Fibroblast of peridontal ligament (primary cell): ENCODE measurements around the gene ELOVL6.
"Not testable (repeated sequence)": the region's sequence is repeated elsewhere in the genome, so short reads cannot be mapped to it uniquely, and the experiment has no call there.

Experiments
- DNase-seq: peaks from one replicate; pipeline ENCODE4 v3.0.0-alpha.2; 2010; ENCODE audit errors: extremely low read depth

Gene ELOVL6

DNA sequence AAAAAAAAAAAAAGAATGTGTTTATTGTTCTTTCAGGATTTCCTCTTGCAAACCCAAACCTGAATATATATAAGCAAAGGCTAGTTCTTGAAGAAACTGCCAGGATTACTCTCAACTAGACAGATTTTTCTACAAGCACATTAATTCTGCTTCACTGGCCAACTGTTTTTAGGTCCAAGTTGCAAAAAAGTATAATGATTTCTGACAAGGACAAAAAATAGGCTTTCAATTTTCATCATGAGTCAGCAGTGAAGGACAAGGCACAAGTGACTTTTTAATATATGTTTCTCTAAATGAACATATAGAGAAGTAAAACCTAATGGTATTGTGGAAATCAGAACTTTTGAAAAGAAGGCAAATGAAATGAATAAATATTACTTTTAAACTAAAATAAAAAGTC is 73.7 kb downstream of the ELOVL6 start:
- no peak for DNase-seq

DNA sequence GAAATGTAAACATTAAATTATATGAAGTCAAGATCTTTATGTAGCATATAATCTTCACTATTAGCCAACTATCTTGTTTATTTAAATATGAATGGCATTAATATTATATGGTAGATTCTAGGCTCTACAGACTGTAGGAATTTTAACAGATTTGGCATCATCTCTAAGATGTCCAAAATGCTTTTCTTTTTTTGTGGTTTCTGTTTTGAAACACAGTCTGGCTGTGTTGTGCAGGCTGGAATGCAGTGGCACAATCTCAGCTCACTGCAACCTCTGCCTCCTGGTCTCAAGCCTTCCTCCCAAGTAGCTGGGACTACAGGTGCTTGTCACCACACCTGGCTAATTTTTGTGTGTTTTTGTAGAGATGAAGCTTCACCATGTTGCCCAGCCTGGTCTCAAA is 76.2 kb downstream of the ELOVL6 start:
- peak; percentile 53 for DNase-seq

DNA sequence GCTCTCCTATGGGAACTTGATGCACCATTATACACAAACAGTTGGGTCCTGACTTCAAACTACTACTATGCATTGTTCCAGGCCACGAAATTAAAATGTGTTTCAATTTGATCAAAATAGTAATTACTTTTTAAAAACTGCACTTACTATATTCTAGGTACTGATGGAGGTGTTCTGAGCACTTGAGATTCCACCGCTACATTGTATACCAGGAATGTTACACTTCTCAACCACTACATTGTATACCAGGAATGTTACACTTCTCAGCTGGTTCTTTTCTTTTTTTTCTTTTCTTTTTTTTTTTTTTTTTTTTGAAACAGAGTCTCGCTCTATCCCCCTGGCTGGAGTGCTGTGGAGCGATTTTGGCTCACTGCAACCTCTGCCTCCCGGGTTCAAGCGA is 77.9 kb downstream of the ELOVL6 start:
- no peak for DNase-seq

DNA sequence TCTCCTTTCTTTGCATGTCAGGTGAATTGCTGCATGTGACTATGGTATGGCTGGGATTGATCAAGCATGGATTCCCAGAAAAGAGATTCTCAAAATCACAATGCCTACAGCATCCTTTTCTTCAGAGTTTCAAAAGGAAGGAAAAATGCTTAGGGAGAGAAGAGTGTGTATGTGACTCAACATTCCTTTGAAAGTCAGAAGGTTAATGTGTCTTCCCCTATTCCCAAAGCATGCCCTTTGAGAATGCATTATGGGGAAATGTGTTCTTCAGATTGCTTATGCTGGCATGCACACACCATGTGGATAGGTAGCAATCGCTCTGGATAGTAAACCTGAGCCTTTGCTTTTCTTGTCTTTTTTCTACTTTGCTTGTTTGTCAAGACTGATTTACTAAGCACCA is 78.5 kb downstream of the ELOVL6 start:
- DNase-seq: peak; percentile 80

DNA sequence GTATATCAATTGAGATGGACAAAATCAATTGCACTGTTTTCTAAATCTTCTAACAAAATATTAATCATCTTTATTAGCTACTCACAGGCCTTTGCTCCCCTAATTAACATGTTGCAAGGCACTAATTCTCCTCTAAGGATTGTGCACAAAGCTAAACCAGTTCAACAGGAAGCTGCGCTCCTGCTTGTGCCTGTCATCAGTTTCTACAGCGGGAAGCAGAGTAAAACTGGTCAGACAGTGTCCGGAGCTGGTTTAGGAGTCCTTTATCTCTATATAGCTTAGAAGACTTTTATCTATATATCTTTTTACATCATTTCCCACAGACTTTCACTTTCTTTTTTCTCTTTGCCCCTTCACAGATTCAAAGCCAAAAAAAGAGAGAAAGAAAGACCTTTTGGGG is 79.1 kb downstream of the ELOVL6 start:
- DNase-seq: no peak

DNA sequence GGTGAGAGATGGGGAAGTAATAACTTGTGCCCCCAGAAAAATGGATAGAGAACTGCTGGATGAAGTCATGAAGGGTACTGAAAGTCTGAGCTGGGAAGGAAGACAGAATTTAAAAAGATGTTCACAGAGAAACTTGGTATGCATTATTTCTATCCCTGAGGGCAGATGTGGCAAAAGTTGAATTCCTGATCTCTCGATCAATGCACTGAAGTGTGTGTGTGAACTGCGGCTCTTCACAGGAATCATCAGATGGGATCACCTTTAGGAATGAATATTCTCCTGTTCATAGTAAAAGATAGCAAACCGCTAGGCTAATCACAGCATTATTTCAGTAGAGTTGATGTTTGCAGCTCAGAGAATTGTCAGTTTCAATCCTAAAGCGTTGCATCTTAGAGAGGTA is 86.4 kb downstream of the ELOVL6 start:
- no peak for DNase-seq

DNA sequence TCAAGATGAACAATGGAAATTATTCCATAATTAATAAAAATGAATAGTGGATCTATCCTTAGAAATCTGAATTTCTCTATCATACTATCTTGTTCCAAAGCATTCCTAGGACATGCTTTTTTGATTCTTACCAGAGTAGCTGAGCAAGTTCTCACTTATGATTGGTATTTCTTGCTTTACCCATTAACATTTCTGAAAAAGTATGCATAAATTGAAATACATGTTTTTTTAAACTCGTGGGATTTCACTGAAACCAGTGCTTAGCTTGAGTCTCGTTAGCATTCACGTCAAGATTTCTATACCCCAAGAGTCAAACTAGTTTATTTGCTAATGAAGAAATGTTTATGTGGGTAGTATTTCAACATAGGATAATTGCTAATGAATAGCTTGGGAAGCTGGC is 89.0 kb downstream of the ELOVL6 start:
- peak; percentile 76 for DNase-seq

DNA sequence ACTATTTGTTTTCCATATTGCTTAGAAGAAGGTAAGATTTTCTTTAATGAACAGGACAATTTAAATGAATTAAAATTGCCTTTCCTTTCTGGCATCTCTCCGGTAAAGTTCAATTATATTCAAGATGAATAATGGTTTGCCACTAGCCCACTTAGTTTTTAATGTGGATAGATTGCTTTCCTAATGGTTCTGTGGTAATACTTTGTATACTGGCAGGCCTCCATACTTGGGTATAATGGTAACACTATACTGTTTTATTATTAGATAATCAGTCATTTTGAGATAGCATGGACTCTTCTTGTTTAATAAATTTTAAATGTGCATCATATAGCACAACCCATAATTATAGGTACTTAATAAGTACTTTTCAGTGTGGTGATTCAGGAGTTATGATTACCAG is 89.5 kb downstream of the ELOVL6 start:
- DNase-seq: no peak

DNA sequence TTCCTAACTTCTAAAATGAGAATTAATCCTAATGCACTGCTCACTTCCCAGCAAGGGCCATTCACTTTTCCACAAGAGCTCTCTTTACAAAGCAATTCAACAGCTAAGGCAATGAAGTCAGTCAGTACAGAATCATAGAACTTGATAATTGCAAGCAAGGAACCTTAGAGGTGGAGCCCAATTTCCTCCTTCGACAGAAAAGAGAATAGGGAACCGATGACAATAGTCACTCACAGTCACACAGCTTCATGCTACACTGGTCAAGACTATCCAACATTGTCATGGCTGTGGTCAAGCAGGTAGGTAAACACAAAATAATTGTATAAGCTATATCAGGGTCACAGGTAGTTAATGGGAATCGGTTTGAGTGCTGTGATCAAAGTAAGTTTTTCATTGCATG is 90.0 kb downstream of the ELOVL6 start:
- no peak for DNase-seq

DNA sequence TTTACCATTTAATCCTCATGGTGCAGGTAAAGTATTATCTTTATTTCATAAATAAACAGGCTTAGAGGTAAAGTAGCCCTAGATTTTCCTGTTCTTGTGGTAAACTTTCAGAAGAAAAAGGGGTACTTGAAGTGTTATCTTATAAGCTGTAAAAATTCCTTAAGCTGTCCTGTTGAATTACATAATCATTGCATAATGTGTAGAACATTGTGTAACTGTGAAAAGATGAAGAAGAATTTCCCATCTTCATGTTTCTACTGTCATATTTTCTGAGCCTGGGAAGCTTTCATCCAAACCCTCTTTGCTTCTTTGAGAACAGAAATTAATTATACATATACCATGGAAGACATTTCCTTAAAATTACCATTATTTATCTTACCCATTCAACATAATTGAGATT is 90.5 kb downstream of the ELOVL6 start:
- DNase-seq: peak; percentile 40

DNA sequence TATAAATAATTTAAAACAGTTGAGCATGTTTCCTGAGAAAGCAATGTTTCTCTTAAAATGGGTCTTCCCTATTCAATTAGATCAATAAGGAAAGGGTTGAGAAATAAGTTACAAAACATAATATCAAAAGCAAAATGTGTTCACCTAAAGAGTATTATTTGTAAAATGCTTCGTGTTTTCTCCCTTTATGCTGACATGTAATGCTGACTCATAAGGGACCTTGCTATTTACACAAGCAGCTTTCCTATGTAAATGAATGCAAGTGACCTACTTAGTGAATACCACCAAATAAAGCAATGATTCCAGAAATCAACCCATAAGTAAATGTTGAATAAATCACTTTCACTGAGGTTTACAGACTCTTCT is 91.5 kb downstream of the ELOVL6 start:
- peak; percentile 67 for DNase-seq

DNA sequence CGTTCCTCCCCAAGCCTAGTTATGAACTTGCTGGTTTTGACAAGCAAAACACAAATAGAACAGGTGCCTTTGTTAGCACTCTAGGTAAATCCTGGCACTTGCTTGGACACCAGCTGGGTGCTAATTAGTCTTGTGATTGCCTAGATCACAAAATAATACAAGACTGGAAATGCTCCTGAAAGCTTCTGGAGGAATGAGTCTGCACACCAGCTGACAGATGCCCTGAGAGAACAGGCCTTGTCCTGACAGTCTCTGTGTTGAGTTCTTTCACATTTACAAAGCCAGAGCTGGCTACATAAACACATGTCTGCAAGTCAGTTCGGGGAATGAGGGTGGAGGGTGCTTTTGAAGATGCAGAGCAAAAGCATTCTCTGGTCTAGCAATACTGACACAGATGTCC is 93.8 kb downstream of the ELOVL6 start:
- DNase-seq: no peak

DNA sequence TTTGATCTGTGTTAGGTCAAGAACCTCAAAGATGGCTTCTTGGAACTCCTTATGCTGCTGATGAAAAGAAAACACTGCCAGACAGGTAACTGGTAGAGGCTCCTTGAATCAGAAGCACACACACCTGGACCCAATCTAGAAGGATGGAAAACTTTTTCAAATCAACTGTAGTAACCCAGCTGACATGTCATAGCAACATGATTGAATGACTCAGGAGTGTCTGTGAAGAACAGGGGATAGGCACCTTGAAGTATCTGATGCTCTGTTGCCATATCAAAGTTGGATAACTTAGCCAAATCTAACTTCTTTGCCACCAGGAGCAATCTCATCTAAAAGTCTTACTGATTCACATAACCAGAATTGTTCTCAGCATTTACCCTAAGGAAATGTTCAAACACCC is 98.8 kb downstream of the ELOVL6 start:
- DNase-seq: no peak

DNA sequence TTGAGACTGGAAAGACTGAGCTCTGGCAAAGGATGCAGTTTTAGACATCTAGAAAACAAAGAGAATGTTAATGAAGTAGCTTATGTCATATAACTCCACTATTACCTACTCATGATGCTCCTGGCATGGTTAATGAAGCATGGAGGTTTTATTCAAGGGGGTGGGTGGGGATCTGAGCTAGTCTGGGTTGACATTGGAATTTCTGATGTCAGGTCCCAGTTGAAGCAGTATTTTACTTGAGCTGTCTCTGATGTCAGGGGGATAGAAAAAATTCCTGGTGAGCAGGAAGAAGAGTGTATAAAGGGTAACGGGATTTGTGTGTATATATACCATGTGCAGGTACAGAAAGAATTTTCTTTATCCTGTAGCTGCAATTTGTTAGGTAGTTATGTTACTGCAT is 102.0 kb downstream of the ELOVL6 start:
- no peak for DNase-seq

DNA sequence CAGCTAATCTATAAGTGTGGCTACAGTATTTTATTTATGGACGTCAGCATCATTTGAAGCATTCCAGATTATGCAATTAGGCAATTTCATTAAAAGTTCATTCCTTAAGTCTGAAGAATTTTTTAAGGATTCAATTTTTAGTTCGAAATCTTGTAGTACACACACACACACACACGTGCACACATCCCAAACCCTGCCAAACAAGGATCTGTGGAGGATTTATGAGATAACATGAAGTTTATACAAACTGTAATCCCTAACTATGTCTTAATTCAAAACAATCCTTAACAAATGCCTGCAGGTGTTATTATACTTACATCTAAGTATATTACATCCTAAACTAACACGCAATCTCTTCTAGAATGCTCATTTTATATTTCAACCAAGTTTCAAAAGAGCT is 105.8 kb downstream of the ELOVL6 start:
- DNase-seq: no peak

DNA sequence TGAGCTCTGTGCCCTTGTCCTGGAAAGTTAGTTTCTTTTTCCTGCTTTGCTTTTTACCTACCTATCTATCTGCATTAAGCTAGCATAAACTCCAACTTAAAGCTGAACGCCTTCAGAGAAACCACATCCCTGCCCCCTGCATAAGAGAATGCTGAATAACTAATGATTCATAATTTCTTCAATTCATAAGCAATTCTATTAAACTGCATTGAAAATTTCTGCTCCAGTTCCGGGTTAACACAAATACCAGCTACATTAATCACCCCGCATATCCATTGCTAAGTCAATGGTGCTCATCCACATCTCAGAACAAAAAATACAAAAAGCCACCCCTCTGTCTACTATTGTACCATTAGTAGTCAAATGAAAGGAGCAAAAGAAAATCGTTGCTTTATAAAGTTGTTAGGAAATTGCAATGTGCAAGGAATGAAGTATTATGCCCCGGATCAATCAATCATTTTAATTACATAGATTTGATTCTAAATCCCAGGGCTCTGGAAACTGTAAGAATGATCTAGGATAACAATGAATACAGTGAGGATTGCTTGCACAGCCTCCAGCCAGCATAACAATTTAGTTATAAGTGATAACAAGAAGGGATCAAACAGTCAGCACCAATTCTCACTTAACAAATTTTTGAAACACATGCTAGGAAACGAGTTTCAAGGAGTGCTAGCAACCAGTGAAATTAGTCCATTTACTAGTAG is 106.8 kb downstream of the ELOVL6 start:
- DNase-seq: peak; percentile 72

DNA sequence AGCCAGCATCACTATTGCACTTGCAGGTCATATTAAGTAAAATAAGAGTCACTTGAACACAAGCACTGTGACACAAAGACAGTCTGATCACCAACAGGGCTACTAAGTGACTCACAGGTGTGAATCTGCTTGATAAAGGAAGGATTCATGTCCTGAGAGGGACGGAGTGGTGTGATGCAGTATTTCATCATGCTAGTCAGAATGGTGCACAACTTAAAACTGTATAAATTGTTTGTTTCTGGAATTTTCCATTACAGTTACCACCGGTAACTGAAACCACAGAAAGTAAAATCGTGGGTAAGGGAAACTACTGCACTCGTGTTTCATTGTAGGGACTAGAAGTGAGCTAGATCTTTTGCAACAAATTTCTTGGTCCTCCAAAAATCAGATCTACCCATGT is 109.7 kb downstream of the ELOVL6 start:
- peak; percentile 70 for DNase-seq

DNA sequence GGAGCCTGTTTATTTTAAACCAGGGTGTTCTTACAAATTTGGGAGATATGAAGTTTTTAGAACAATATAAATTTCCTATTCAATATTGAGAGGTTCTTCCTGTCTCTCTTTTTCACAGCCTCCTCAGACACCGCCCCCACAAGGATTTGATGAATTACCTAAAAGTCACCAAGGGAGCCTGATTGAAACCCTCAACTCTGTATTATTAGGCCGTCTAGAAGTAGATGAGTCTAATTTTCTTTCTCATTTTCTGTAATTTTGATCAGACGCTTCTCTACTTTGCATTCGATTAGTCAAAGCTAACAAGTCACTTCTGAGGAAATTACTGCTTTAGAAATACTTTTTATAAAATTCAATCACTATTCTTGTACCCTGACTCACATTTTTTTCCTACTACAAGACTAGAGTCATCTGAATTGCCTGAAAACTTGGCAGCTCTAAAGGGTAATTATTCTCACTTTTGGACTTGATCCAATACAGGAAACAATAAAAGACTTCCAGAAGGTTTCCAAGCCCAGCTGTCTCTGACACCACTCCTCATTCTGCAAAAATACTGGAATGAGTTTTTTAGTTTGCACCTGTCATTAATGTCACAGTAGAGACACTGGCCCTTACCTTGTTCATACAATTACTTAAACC is 111.2 kb downstream of the ELOVL6 start:
- DNase-seq: peak; percentile 89

DNA sequence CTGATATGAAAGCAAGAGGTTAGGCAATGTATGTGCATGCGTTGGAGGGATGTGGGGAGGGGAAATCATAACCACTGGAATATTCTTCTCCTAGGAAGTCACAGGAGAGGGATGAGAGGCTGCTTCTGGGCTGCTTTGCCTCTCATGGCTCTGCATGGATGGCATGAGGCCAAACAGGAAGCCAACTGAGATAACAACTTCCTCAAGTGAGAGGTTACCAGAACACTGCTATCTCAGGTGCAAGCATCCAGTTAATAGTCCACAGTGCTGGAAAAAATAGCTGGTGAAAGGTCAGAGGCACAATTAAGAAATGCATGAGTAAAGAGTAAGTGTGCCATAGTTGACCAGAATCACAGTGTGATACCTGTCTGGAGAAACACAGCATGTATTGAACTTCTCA is 113.3 kb downstream of the ELOVL6 start:
- DNase-seq: no peak

DNA sequence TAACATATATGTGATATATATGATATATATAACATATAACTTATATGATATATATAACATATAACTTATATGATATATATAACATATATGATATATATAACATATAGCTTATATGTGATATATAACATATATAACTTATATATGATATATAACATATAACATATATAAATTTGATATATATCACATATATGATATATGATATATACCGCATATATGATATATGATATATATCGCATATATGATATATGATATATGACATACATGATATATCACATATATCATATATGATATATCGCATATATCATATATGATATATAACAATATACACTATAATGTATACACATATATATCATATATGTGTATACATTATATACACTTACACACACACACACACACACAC is 114.3 kb downstream of the ELOVL6 start:
- no peak for DNase-seq

DNA sequence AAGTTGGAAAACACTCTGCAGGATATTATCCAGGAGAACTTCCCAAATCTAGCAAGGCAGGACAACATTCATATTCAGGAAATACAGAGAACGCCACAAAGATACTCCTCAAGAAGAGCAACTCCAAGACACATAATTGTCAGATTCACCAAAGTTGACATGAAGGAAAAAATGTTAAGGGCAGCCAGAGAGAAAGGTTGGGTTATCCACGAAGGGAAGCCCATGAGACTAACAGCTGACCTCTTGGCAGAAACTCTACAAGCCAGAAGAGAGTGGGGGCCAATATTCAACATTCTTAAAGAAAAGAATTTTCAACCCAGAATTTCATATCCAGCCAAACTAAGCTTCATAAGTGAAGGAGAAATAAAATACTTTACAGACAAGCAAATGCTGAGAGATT is 120.3 kb downstream of the ELOVL6 start:
- not testable (repeated sequence) for DNase-seq

DNA sequence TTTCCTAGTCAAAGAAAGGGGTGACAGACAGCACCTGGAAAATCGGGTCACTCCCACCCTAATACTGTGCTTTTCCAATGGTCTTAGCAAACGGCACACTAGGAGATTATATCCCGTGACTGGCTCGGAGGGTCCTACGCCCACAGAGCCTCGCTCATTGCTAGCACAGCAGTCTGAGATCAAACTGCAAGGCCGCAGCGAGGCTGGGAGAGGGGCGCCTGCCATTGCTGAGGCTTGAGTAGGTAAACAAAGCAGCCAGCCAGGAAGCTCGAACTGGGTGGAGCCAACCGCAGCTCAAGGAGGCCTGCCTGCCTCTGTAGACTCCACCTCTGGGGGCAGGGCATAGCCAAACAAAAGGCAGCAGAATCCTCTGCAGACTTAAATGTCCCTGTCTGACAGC is 121.6 kb downstream of the ELOVL6 start:
- DNase-seq: not testable (repeated sequence)

DNA sequence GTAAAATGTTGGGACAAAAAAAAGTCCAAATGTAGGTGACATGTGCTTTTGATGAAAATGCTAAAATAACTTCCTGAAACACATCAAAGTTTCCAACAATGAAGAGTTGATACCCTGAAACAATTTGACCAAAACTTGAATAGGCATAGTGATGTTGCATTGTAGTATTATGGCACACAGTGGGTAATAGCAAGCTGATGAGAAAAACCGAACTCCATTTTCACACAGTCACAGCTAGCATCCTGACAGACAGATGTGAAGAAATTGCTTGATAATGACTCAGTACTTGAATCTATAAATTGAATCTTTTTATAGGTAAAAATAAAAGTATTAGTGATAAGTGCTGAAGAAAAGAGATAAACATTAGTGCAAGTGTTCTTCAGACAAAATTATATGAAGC is 122.5 kb downstream of the ELOVL6 start:
- DNase-seq: no peak
